Measurements from ENCODE around the gene DLX4. TPM values are rescaled to one million over a fixed set of nuclear protein-coding genes. Genes with fewer than 3 reads are reported as not detected.

Gene DLX4
- total and polyA plus RNA-seq, 2 donors (not counting 3 experiments of a cell fraction or from before 2014, with no cell fraction given): not detected

GRCh38 chr17:49976163-49976827, 7.3 kb downstream of the DLX4 start:
- no peaks in the 10 kb centered on the region for H3K9me1 ChIP-seq (replicated peaks; ENCODE audit: control insufficient read depth, extremely low read depth, insufficient read depth, low read length)
- H3K36me3 ChIP-seq (ENCODE audit: control insufficient read depth in 2 of 2, extremely low read depth in 1 of 2, insufficient read depth in 2 of 2, low read length in 2 of 2): no peaks in the 10 kb centered on the region
- POLR2A ChIA-PET: no interaction called here
- BruUV-seq (replicated peaks): no TSS peak
- no peak for TF ChIP-seq EZH2 (IDR thresholded peaks at IDR 0.05; ENCODE audit: borderline replicate concordance, low read depth, low read length, severe bottlenecking)
- no peak for TF ChIP-seq MAX (IDR thresholded peaks at IDR 0.05; ENCODE audit: insufficient read depth, insufficient read length)
- TF ChIP-seq FOS (IDR thresholded peaks at IDR 0.05; ENCODE audit: borderline replicate concordance, insufficient read depth, low read length): no peak
- TF ChIP-seq CTCF (IDR thresholded peaks at IDR 0.05; ENCODE audit: extremely low read depth in 1 of 2, insufficient read depth in 1 of 2, low read depth in 1 of 2, low read length in 2 of 2): no peak
- TF ChIP-seq MYC (IDR thresholded peaks at IDR 0.05; ENCODE audit: low read depth, low read length): no peak
- TF ChIP-seq POLR2AphosphoS5 (IDR thresholded peaks at IDR 0.05; ENCODE audit: insufficient read depth, low read depth, low read length): no peak
- no peak for TF ChIP-seq GATA2 (IDR thresholded peaks at IDR 0.05; ENCODE audit: insufficient read depth, insufficient read length, low read depth, low read length)
- TF ChIP-seq JUN (IDR thresholded peaks at IDR 0.05; ENCODE audit: borderline replicate concordance, insufficient read depth, insufficient read length, low read depth): no peak
- no peak for TF ChIP-seq POLR2A (IDR thresholded peaks at IDR 0.05; ENCODE audit: low read depth, low read length)
- no peak overlapping the region for H3K4me2 ChIP-seq (ENCODE audit: insufficient read depth, low read length)
- H4K20me1 ChIP-seq (replicated peaks; ENCODE audit: control insufficient read depth, extremely low read depth, insufficient read depth, low read length): no peaks in the 10 kb centered on the region
- intact Hi-C loops (cut with micrococcal nuclease): no loop called here
- peaks cover 65 to 76% of the 10 kb centered on the region in 2 experiments for H3K27me3 ChIP-seq (ENCODE audit: control insufficient read depth in 2 of 2, insufficient read depth in 2 of 2, low read length in 2 of 2)
- DNase-seq (ENCODE audit: low read depth, low spot score) (no peak), FAIRE-seq (no peak)
- dilution Hi-C loops (cut with MboI; ENCODE audit: extremely low pct_ligation_motif_present, low sequenced_read_pairs): no loop called here
- H3K27ac ChIP-seq (ENCODE audit: insufficient read depth, low read depth, low read length): no peak overlapping the region
- H2AFZ ChIP-seq (ENCODE audit: low read depth, low read length): no peak overlapping the region
- H3K79me2 ChIP-seq (ENCODE audit: control insufficient read depth, insufficient read depth, low read length): no peaks in the 10 kb centered on the region
- H3K4me1 ChIP-seq (ENCODE audit: control insufficient read depth, extremely low read depth, insufficient read depth, low read length): no peaks in the 10 kb centered on the region
- CTCF ChIA-PET: interaction anchor here (1.4 to 2.6 kb wide), 4 partner anchors 20 to 96 kb away, joined by 3 to 11 read pairs (median 7); partner anchors contain the start of gene DLX3
- H3K9me3 ChIP-seq (replicated peaks; ENCODE audit: control insufficient read depth, insufficient read depth, low read length): no peaks in the 10 kb centered on the region
- no peak overlapping the region for H3K9ac ChIP-seq (replicated peaks; ENCODE audit: extremely low read depth, insufficient read depth, low read length)
- no peak overlapping the region for H3K4me3 ChIP-seq (replicated peaks in 1 of 3; ENCODE audit: insufficient read depth in 1 of 3, low read depth in 1 of 3, low read length in 3 of 3)

Data from endothelial cell of umbilical vein (primary cell).